WI38 (cell line): ENCODE results near the gene ZNF219.

ENCODE experiments used
- H3K4me3 ChIP-seq: 2 replicates; pipeline ENCODE4 v1.5.1; 2011; ENCODE audit warnings: low read depth, mild to moderate bottlenecking, control low read depth, low read length
- TF ChIP-seq, protein P1 (sequence below): IDR thresholded peaks from 2 replicates; pipeline ENCODE4 v1.5.1; 2012; ENCODE audit warnings: low read depth, mild to moderate bottlenecking, control low read depth, low read length

ZNF219 gene

DNA sequence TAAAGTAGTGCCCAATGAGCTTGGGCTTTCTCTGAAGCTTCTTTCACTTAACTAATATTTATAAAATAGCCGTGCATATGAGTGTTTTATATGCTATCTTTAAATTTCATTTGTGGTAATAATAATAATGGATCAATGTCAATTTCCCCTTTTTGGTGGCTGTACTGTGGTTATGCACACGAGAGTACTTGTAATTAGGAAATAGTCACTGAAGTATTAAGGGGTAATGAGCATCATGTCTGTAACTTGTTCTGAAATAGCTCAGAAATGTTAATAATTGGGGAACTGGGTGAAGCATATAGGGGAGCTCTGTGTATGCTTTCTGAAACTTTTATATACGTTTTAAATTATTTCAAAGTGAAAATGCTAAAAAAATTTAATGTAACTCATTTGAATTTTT lies 47.9 kb downstream of the ZNF219 start:
- TF ChIP-seq, protein P1, sequence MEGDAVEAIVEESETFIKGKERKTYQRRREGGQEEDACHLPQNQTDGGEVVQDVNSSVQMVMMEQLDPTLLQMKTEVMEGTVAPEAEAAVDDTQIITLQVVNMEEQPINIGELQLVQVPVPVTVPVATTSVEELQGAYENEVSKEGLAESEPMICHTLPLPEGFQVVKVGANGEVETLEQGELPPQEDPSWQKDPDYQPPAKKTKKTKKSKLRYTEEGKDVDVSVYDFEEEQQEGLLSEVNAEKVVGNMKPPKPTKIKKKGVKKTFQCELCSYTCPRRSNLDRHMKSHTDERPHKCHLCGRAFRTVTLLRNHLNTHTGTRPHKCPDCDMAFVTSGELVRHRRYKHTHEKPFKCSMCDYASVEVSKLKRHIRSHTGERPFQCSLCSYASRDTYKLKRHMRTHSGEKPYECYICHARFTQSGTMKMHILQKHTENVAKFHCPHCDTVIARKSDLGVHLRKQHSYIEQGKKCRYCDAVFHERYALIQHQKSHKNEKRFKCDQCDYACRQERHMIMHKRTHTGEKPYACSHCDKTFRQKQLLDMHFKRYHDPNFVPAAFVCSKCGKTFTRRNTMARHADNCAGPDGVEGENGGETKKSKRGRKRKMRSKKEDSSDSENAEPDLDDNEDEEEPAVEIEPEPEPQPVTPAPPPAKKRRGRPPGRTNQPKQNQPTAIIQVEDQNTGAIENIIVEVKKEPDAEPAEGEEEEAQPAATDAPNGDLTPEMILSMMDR: no peak
- no peak overlapping the region for H3K4me3 ChIP-seq

DNA sequence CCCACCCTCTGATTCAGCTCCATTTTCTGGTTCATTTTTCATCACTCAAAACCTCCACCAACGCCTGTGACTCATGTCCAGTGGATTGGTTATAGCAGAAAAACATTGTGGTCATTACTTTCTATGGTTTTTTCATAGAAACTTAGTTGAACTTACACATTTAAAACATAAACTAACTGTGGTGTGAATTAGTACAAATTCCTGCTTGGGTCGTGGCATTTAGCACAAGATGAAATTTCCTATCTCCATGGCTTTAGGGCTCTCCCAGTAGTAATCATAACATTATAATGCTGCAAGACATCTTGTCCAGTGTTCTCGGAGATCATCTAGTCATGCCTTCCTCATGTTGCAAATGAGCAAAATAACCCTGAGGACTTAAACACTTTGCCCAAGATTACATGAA lies 49.2 kb downstream of the ZNF219 start:
- no peak overlapping the region for H3K4me3 ChIP-seq
- TF ChIP-seq, protein P1: no peak

DNA sequence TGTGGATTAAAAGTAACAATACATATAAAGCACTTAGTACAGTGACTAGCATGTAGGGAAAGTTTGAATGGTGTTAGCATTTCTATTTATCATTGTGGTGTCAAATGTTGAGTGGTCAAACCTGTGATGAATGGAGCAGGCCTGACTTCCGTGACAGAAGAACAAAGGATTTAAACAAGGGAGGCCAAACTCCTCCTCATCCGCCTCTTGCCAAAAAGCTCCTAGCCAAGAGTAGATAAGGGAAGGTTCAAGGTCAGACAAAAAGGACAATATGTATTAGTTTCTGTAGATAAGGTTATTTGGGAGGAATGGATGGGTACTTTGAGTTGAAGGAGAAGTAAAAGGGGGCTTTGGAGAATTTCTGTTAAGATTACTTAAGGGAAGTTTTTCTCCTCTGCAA lies 49.8 kb downstream of the ZNF219 start:
- TF ChIP-seq, protein P1: no peak
- H3K4me3 ChIP-seq: no peak overlapping the region

DNA sequence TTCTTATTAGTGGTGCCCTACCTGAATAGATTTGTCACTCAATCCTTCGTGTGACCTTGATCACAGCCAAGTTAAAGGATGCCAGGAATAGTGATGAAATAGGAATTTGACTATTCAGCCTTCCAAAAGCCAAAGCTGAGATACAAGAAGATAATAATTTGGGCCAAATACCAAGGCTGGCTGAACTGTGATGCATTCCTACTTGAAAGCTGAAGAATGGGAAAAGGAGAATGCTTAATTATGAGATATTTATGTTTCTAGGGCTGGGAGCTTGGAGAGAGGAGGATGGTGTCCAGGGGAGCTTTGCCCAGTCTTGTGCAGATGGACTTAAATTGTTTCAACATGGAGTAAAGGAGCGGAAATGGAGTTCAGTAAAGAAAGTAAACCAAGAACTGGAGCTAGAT lies 51.1 kb downstream of the ZNF219 start:
- TF ChIP-seq, protein P1: no peak
- no peak overlapping the region for H3K4me3 ChIP-seq

DNA sequence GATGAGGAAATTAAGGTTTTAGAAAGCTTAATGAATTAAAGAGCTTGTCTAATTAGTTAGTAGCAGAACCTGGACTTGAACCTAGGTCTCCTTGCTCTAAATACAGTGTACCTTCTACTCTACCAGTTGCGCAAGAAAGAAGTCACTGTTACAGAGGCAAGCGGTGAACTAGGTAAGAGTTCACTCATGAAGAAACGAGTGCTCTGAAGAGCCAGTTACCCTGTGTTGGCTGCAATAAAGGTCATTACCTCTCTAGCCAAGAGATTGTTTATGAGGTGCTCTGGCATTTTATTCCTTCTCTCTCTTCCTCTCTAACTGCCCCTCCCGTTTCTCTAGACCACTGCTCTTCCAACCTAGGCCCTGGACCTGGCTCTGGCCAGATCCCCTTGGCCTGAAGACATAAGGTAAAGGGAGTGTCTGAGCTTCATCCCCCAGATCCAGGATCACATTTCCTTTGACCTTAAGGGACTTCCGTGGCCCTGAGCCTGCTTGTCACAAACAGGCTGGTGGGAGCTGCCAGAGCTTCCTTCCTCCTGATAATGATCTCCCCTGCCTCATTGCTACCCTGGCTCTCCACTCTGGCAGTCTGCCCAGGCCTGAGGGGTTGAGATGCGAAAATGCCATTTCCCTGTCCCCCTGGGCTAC lies 54.4 kb downstream of the ZNF219 start:
- no peak overlapping the region for H3K4me3 ChIP-seq
- TF ChIP-seq, protein P1: no peak

DNA sequence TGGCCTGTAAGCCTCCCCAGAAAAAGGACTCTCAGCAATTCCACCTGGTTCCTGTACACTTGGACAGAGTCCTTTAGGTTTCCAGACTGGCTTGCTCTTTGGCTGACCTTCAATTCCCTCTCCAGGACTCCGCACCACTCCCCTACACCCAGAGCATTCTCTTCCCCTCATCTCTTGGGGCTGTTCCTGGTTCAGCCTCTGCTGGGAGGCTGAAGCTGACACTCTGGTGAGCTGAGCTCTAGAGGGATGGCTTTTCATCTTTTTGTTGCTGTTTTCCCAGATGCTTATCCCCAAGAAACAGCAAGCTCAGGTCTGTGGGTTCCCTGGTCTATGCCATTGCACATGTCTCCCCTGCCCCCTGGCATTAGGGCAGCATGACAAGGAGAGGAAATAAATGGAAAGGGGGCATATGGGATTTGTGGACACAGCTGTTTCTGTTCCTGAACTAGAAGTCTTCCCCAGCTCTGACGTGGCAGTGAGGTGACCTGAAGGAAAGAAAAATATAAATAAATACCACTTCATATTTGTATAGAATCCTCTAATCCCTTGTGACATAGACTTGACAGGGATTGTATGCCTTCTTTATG lies 55.0 kb downstream of the ZNF219 start:
- TF ChIP-seq, protein P1: no peak
- H3K4me3 ChIP-seq: no peak overlapping the region

DNA sequence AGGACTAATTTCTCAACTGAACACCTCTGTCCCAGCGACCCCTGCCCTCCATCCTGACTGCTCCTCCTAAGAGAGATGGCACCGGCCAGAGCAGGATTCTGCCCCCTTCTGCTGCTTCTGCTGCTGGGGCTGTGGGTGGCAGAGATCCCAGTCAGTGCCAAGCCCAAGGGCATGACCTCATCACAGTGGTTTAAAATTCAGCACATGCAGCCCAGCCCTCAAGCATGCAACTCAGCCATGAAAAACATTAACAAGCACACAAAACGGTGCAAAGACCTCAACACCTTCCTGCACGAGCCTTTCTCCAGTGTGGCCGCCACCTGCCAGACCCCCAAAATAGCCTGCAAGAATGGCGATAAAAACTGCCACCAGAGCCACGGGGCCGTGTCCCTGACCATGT lies 55.5 kb downstream of the ZNF219 start:
- H3K4me3 ChIP-seq: no peak overlapping the region
- TF ChIP-seq, protein P1: no peak
